Endometrial microvascular endothelial cells (primary cell): ENCODE data around the gene NCOA4. TPM values are rescaled to one million over a fixed set of nuclear protein-coding genes. Genes with fewer than 3 reads are reported as not detected.
"Not testable (repeated sequence)": the region's sequence is repeated elsewhere in the genome, so short reads cannot be mapped to it uniquely, and the experiment has no call there.

Source experiments
- in situ Hi-C: cut with HindIII; loops from 2 replicates; pipeline ENCODE4 v1.10.0; 2017; ENCODE audit warnings: low sequenced_read_pairs, low pct_unique_long_range_greater_than_20kb; ENCODE audit errors: inconsistent ontology term
- total RNA-seq: library from RNA; depleted of rRNA; stranded (reverse); fragments of >200 nt; gene quantifications from one replicate; pipeline ENCODE4 v1.2.3, GENCODE V29; 2015; ENCODE audit errors: inconsistent ontology term

Gene NCOA4
- total RNA-seq, 1 donor from 2014 or later: 211 TPM

GRCh38 chr10:46025406-46025805, 5.0 kb downstream of the NCOA4 start:
- in situ Hi-C loops: no loop called here

GRCh38 chr10:46024948-46025347, 5.5 kb downstream of the NCOA4 start:
- in situ Hi-C loops: no loop called here

GRCh38 chr10:46022978-46023702, 7.3 kb downstream of the NCOA4 start:
- in situ Hi-C loops: no loop called here

GRCh38 chr10:46020344-46020657, 10.1 kb downstream of the NCOA4 start:
- in situ Hi-C loops: no loop called here

- in situ Hi-C loops: no loop called here
Observed at GRCh38 chr10:46019569-46020343, 10.7 kb downstream of the NCOA4 start.

- in situ Hi-C loops: no loop called here
Observed at GRCh38 chr10:46019177-46019528, 11.3 kb downstream of the NCOA4 start.

- in situ Hi-C loops: no loop called here
Observed at GRCh38 chr10:46018453-46019176, 11.8 kb downstream of the NCOA4 start.

- in situ Hi-C loops: no loop called here
Observed at GRCh38 chr10:46017733-46018132, 12.7 kb downstream of the NCOA4 start.

- in situ Hi-C loops: no loop called here
Observed at GRCh38 chr10:46016811-46017210, 13.6 kb downstream of the NCOA4 start.

- in situ Hi-C loops: no loop called here
Observed at GRCh38 chr10:46016190-46016589, 14.2 kb downstream of the NCOA4 start.

- in situ Hi-C loops: no loop called here
Observed at GRCh38 chr10:46014683-46015405, 15.6 kb downstream of the NCOA4 start.

GRCh38 chr10:46014206-46014605, 16.2 kb downstream of the NCOA4 start:
- in situ Hi-C loops: no loop called here

GRCh38 chr10:46012746-46013145, 17.7 kb downstream of the NCOA4 start:
- in situ Hi-C loops: no loop called here

GRCh38 chr10:46006219-46006618, 24.2 kb downstream of the NCOA4 start:
- in situ Hi-C loops: no loop called here

- in situ Hi-C loops: no loop called here
Observed at GRCh38 chr10:46005383-46005782, 25.0 kb downstream of the NCOA4 start.

GRCh38 chr10:46004963-46005362, 25.5 kb downstream of the NCOA4 start:
- in situ Hi-C loops: no loop called here

- in situ Hi-C loops: no loop called here
Observed at GRCh38 chr10:46002916-46003693, 27.3 kb downstream of the NCOA4 start.

GRCh38 chr10:46002189-46002687, 28.2 kb downstream of the NCOA4 start:
- in situ Hi-C loops: not testable (repeated sequence)
